Kidney glomerular epithelial cell (primary cell): ENCODE data around the gene KRTAP10-11.
"Not testable (repeated sequence)": the region's sequence is repeated elsewhere in the genome, so short reads cannot be mapped to it uniquely, and the experiment has no call there.

Experiments used
- DNase-seq: peaks from one replicate; lab custom pipeline; 2025; lab: John Stamatoyannopoulos, UW

KRTAP10-11 gene

DNA sequence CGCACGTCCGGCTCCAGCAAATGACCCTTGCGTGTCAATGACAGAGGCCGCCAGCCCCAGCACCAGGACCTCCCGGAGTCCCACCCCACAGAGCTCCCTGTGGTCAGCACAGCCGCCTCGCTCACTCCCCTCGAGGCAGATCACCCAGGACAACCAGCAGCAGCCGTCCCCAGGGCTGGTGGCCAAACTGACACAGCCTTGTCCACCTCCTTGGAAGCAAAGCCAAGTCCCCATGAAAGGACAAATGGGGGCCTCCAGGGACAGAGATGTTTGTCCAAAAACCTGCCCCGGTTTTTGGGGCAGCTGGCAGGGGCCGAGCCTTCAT lies 6.9 kb upstream of the KRTAP10-11 start:
- DNase-seq: no peak

DNA sequence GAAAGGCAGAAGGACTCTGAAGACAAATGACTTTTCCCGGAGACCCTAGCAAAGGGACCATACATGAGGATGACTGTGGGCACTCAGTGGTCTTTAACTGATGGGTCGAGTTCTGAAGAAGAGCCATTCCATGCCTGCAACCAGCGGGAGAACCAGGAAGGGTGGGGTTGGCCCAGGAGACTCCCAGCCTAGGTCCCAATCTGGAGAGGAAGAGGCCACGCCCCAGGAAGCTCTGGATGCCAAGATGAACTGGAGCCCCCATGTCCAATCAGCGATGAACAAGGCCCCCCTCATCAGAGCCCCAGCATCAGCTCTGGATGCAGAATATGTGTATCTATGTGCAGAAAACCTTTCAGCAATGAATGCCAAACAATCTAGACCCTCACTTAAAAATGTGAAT lies 5.5 kb upstream of the KRTAP10-11 start:
- no peak for DNase-seq

GRCh38 chr21:44643741-44644310 lies 2.4 kb upstream of the KRTAP10-11 start:
- DNase-seq: no peak

- DNase-seq: no peak
Measured at GRCh38 chr21:44644878-44645277, 1.3 kb upstream of the KRTAP10-11 start.

DNA sequence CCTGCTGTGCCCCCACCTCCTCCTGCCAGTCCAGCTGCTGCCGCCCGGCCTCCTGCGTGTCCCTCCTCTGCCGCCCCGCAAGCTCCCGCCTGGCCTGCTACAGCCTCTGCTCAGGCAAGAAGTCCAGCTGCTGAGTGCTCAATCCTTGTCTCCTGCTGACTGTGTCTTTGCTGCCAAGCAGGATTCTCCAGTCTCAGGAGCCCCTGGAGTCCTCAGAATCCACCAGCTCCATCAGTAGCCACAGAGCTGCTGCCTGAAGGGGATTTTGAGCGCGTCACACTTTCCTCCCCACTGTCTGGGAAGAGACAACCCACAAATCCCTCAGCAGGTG lies 973 bp downstream of the KRTAP10-11 start:
- DNase-seq: no peak

DNA sequence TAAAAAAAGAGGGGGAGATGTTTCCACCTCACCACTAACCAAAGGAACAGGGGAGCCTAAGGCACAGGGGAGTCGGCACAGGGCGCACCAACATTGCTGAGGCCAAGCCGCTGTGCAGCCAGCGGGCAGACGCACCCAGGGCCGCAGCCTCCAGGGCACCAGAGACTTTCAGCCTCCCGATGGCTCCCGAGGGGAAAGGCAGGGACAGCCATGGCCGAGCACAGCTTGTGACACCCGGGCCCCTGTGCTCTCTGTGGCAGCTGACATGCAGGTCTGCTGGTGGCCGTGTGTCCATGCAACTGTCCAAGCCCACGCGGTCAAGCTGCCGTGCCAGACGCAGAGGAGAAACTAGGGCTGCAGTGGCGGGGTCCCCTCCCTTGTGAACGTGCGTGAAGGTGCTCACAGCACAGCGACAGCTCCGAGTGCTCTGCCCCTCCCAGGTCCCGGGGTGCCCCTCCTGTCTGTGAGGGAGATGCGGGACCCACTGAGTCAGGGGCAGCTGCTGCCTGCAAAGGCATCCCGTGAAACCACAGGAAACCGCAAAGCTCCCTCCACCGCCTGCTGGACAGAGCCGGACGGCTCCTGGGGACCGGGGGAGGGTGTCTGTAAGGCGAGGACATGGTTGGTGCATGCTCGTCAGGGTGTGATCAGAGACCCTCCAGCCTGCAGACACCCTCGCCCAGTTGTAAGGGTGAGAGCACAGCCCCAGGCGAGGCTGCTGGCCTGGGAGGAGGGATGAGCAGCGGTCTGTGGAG lies 2.5 kb downstream of the KRTAP10-11 start:
- no peak for DNase-seq

- DNase-seq: no peak
Measured at GRCh38 chr21:44649521-44650100, 3.4 kb downstream of the KRTAP10-11 start.

- no peak for DNase-seq
Measured at GRCh38 chr21:44650265-44650972, 4.2 kb downstream of the KRTAP10-11 start.

GRCh38 chr21:44650973-44651675 lies 4.9 kb downstream of the KRTAP10-11 start:
- DNase-seq: no peak

GRCh38 chr21:44653123-44653522 lies 6.9 kb downstream of the KRTAP10-11 start:
- DNase-seq: no peak

- no peak for DNase-seq
Measured at GRCh38 chr21:44653656-44654575, 7.7 kb downstream of the KRTAP10-11 start.

DNA sequence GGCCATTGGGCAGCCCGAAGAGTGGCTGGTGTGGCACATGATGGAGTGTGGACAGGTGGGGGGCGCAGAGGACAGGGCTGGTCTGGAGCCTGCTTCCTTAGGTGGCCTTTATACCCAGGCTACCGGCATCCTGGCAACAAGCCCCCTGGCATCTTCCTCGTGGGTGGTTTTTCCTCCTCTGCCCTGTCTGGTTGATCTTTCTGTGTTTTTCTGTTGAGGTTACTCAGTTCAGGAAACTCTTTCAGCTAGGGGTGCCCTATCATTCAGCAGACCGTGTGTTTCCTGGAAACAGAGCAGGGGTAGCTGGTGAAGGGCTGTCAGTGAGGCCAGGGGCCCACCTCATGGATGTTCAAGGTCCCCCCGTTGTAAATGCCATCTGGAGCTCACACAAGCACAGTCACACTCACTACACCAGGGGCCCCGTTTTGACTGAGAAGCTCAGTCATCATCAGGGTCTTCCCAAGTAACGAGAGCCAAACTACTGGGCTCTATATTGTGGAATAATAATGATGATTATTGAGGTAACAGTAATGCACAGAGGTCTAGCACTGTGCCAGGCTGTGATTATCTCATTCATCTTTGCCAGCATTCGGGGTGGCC lies 8.5 kb downstream of the KRTAP10-11 start, which contains the start of gene KRTAP12-4:
Gene KRTAP12-4, minus strand, starts transcription at position 84 of the 600 bp plus-strand sequence. Its CDS starts 45 bp downstream, at position 39.
- no peak for DNase-seq

DNA sequence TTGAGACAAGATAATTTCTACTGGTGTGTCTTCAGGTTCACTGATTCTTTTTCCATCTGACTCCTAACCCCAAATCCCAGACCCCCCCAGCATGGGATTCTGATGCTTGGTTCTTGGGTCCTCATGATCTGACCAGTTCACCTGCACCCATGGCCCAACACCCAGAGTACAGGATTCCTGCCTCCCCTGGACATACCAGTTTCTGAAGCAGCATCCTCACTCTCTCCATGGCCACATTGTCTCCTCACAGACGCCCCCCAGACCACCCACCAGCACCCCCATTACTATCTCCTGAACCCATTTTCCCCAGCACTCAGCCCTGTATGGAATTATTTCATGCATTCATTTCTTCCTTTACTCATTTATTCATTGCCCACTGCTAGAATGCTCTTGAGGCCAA lies 10.7 kb downstream of the KRTAP10-11 start:
- DNase-seq: no peak

DNA sequence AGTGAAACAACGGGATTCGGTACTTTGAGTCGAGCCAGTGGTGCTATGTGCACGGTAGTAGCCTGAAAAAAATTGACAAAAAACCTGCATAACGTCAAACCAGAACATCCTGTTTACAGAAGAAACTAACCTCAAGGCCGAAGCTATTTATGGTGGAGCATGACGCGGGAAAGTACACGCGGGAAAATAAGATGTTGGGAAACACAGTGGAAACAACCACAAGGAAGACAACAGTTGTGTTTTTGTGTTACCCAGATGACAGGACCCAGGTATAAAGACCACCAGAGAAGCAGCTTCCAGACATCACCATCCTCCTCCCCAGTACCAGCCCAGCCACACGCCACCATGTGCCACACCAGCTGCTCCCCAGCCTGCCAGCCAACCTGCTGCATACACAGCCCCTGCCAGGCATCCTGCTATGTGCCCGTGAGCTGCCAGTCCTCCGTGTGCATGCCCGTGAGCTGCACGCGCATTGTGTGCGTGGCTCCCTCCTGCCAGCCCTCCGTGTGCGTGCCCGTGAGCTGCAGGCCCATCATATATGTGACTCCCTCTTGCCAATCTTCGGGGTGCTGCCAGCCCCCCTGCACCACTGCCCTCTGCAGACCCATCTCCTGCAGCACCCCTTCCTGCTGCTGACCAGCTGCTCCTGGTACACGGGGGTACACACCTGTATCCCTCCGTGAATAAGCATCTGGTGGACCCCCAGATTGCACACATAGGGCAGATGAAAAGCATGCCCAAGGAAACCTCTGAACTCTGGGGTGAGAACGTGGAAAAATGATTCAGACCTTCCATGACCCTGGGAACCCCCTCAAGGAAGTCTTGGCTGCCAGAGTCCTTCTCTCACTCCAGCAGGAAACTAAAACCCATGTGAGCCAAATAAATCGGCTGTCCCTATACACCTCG lies 11.7 kb downstream of the KRTAP10-11 start, which contains the start of gene KRTAP12-3:
Gene KRTAP12-3, plus strand, starts transcription at position 298 of the 906 bp plus-strand sequence. Its CDS starts 48 bp downstream, at position 346.
- no peak for DNase-seq

- no peak for DNase-seq
Measured at GRCh38 chr21:44658541-44658910, 12.3 kb downstream of the KRTAP10-11 start.

GRCh38 chr21:44658913-44659595 lies 12.8 kb downstream of the KRTAP10-11 start:
- DNase-seq: no peak

DNA sequence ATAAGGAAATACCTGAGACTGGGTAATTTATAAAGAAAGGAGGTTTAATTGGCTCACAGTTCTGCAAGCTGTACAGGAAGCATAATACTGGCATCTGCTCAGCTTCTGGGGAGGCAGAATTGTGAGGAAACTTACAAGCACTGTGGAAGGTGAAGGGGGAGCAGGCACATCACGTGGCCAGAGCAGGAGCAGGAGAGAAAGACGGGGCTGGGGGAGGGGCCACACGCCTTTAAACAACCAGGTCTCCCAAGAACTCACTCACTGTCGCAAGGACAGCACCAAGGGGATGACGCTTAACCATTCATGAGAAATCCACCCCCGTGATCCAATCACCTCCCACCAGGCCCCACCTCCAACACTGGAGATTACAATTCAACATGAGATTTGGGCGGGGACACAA lies 15.4 kb downstream of the KRTAP10-11 start:
- not testable (repeated sequence) for DNase-seq

GRCh38 chr21:44664691-44665090 lies 18.5 kb downstream of the KRTAP10-11 start:
- DNase-seq: no peak
